Liver (tissue), 9 donors: ENCODE results near the gene TNFAIP8. TPM values are rescaled to one million over a fixed set of nuclear protein-coding genes. Genes with fewer than 3 reads are reported as not detected.

ENCODE experiments used
- DNase-seq: peaks from one replicate; pipeline ENCODE4 v3.0.0-alpha.2; 2017; ENCODE audit warnings: low spot score
- H3K27ac ChIP-seq, 2 donors: one replicate each; pipeline ENCODE4 v1.7.0; 2013; ENCODE audit warnings: inconsistent platforms in 2 of 2, low read length in 2 of 2, control low read depth in 1 of 2, low read depth in 1 of 2, mild to moderate bottlenecking in 1 of 2
- H3K27me3 ChIP-seq, 4 donors: one replicate each; pipeline versions ENCODE4 v1.6.1 to v1.7.0; 2013; ENCODE audit warnings: low read length in 3 of 4, inconsistent platforms in 1 of 4, mild to moderate bottlenecking in 1 of 4, moderate library complexity in 1 of 4; ENCODE audit not compliant: control insufficient read depth in 4 of 4, insufficient read depth in 4 of 4
- H3K36me3 ChIP-seq, 4 donors: one replicate each; pipeline versions ENCODE4 v1.6.1 to v1.7.0; 2013; ENCODE audit warnings: low read length in 3 of 4, mild to moderate bottlenecking in 3 of 4, low read depth in 1 of 4, moderate library complexity in 1 of 4; ENCODE audit not compliant: control insufficient read depth in 4 of 4, insufficient read depth in 3 of 4
- H3K4me1 ChIP-seq, 4 donors: one replicate each; pipeline versions ENCODE4 v1.6.1 to v1.7.0; 2013; ENCODE audit warnings: low read length in 3 of 4, mild to moderate bottlenecking in 3 of 4, moderate library complexity in 1 of 4; ENCODE audit not compliant: control insufficient read depth in 4 of 4, insufficient read depth in 4 of 4
- H3K4me3 ChIP-seq, 3 donors: one replicate each; pipeline versions ENCODE4 v1.6.1 to v1.7.0; 2013; ENCODE audit warnings: low read length in 3 of 3, control low read depth in 1 of 3, low read depth in 1 of 3, mild to moderate bottlenecking in 1 of 3
- H3K9ac ChIP-seq, 2 donors: one replicate each; pipeline ENCODE4 v1.7.0; 2013; ENCODE audit warnings: low read length in 2 of 2, mild to moderate bottlenecking in 2 of 2, moderate library complexity in 2 of 2, control low read depth in 1 of 2, low read depth in 1 of 2
- H3K9me3 ChIP-seq, 4 donors: one replicate each; pipeline versions ENCODE4 v1.6.1 to v1.7.0; 2013; ENCODE audit warnings: low read length in 3 of 4; ENCODE audit not compliant: control insufficient read depth in 4 of 4
- ATF3 ChIP-seq: IDR thresholded peaks from 2 replicates; pipeline ENCODE4 v1.6.1; 2016; ENCODE audit warnings: antibody characterized with exemption
- EGR1 ChIP-seq, 2 donors: IDR thresholded peaks; 2 replicates each; pipeline ENCODE4 v1.6.1; 2016 to 2018; ENCODE audit warnings: antibody characterized with exemption in 2 of 2, low read depth in 2 of 2
- FOXA1 ChIP-seq: IDR thresholded peaks from 2 replicates; pipeline ENCODE4 v1.6.1; 2016; ENCODE audit warnings: antibody characterized with exemption
- FOXA2 ChIP-seq: IDR thresholded peaks from 2 replicates; pipeline ENCODE4 v1.6.1; 2016; ENCODE audit warnings: antibody characterized with exemption
- GABPA ChIP-seq, 2 donors: IDR thresholded peaks in 1 of 2; conservative IDR thresholded peaks in 1 of 2; 2 replicates each; pipeline ENCODE4 v1.6.1; 2016; ENCODE audit warnings: antibody characterized with exemption in 2 of 2, mild to moderate bottlenecking in 1 of 2, moderate library complexity in 1 of 2
- HNF4A ChIP-seq, 2 donors: conservative IDR thresholded peaks; 2 replicates each; pipeline ENCODE4 v1.6.1; 2016; ENCODE audit warnings: antibody characterized with exemption in 2 of 2, mild to moderate bottlenecking in 2 of 2
- HNF4G ChIP-seq: IDR thresholded peaks from 2 replicates; pipeline ENCODE4 v1.6.1; 2016; ENCODE audit warnings: antibody characterized with exemption
- JUND ChIP-seq, 2 donors: IDR thresholded peaks; 2 replicates each; pipeline ENCODE4 v1.6.1; 2016; ENCODE audit warnings: antibody characterized with exemption in 2 of 2
- MAX ChIP-seq: IDR thresholded peaks from 2 replicates; pipeline ENCODE4 v1.6.1; 2016; ENCODE audit warnings: antibody characterized with exemption
- NR2F2 ChIP-seq: IDR thresholded peaks from 2 replicates; pipeline ENCODE4 v1.6.1; 2016; ENCODE audit warnings: antibody characterized with exemption
- REST ChIP-seq: IDR thresholded peaks from 2 replicates; pipeline ENCODE4 v1.6.1; 2016; ENCODE audit warnings: antibody characterized with exemption, mild to moderate bottlenecking
- RXRA ChIP-seq, 2 donors: IDR thresholded peaks; 2 replicates each; pipeline ENCODE4 v1.6.1; 2017 to 2018; ENCODE audit warnings: antibody characterized with exemption in 2 of 2, mild to moderate bottlenecking in 1 of 2
- SP1 ChIP-seq: IDR thresholded peaks from 2 replicates; pipeline ENCODE4 v1.6.1; 2018; ENCODE audit warnings: antibody characterized with exemption, mild to moderate bottlenecking
- TAF1 ChIP-seq: conservative IDR thresholded peaks from 2 replicates; pipeline ENCODE4 v1.6.1; 2016; ENCODE audit warnings: antibody characterized with exemption, mild to moderate bottlenecking
- YY1 ChIP-seq: IDR thresholded peaks from 2 replicates; pipeline ENCODE4 v1.6.1; 2016; ENCODE audit warnings: antibody characterized with exemption, mild to moderate bottlenecking
- WGBS: extraction: QIAGEN DNeasy Blood & Tissue Kit; methylation state at CpG from one replicate; pipeline ENCODE4 v1.1.7; 2013; 5-methylcytosine and 5-hydroxymethylcytosine counted together
- polyA plus RNA-seq, 2 donors: library from polyadenylated mRNA; stranded (reverse) in 1 of 2; unstranded in 1 of 2; fragments of 200-250 nt in 1 of 2; fragments of >200 nt in 1 of 2; fragmentation: Nextera tagmentation in 1 of 2; extraction: Ambion mirVana in 1 of 2; gene quantifications; one replicate each; pipeline versions ENCODE4 v1.2.1 to v1.2.3, GENCODE V29; 2013 to 2015
- total RNA-seq, 2 donors: library from RNA; depleted of rRNA; stranded (reverse); fragments of >200 nt; gene quantifications; one replicate each; pipeline ENCODE4 v1.2.3, GENCODE V29; 2014
- TF ChIP-seq, protein P1 (sequence below): fragments of 150-350 bp; IDR thresholded peaks from 2 replicates; pipeline ENCODE4 v1.5.1; 2017; ENCODE audit warnings: improper control_type of control experiment, low read depth, low read length; ENCODE audit not compliant: missing input control
- TF ChIP-seq, protein P2 (sequence below): IDR thresholded peaks from 2 replicates; pipeline ENCODE4 v1.6.1; 2016; ENCODE audit warnings: antibody characterized with exemption
- donor health status: healthy.
- donor health status: healthy.
- donor health status: healthy.
- donor health status: healthy.
- donor health status: healthy.

Gene TNFAIP8
- total and polyA plus RNA-seq, 4 donors, result 2.6 to 28.6 (median 4.4) TPM

- H3K9ac ChIP-seq, result no peak overlapping the region
- no peaks in the 10 kb centered on the region for H3K36me3 ChIP-seq
- no peaks in the 10 kb centered on the region for H3K27me3 ChIP-seq
- WGBS, result 94% methylated on average over 4 of the region's 4 CpGs
- TF ChIP-seq MAX (no peak), ATF3 (no peak), YY1 (no peak), HNF4G (no peak), RXRA (IDR thresholded peaks at IDR 0.05) (no peak), JUND (IDR thresholded peaks at IDR 0.05) (no peak), NR2F2 (no peak), REST (no peak), FOXA1 (no peak), TAF1 (no peak), HNF4A (conservative IDR thresholded peaks at IDR 0.05) (no peak), FOXA2 (no peak), SP1 (no peak), EGR1 (IDR thresholded peaks at IDR 0.05; ENCODE audit: low read depth in 2 of 2) (no peak)
- TF ChIP-seq, protein P1, sequence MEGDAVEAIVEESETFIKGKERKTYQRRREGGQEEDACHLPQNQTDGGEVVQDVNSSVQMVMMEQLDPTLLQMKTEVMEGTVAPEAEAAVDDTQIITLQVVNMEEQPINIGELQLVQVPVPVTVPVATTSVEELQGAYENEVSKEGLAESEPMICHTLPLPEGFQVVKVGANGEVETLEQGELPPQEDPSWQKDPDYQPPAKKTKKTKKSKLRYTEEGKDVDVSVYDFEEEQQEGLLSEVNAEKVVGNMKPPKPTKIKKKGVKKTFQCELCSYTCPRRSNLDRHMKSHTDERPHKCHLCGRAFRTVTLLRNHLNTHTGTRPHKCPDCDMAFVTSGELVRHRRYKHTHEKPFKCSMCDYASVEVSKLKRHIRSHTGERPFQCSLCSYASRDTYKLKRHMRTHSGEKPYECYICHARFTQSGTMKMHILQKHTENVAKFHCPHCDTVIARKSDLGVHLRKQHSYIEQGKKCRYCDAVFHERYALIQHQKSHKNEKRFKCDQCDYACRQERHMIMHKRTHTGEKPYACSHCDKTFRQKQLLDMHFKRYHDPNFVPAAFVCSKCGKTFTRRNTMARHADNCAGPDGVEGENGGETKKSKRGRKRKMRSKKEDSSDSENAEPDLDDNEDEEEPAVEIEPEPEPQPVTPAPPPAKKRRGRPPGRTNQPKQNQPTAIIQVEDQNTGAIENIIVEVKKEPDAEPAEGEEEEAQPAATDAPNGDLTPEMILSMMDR, result no peak
- TF ChIP-seq, protein P2, sequence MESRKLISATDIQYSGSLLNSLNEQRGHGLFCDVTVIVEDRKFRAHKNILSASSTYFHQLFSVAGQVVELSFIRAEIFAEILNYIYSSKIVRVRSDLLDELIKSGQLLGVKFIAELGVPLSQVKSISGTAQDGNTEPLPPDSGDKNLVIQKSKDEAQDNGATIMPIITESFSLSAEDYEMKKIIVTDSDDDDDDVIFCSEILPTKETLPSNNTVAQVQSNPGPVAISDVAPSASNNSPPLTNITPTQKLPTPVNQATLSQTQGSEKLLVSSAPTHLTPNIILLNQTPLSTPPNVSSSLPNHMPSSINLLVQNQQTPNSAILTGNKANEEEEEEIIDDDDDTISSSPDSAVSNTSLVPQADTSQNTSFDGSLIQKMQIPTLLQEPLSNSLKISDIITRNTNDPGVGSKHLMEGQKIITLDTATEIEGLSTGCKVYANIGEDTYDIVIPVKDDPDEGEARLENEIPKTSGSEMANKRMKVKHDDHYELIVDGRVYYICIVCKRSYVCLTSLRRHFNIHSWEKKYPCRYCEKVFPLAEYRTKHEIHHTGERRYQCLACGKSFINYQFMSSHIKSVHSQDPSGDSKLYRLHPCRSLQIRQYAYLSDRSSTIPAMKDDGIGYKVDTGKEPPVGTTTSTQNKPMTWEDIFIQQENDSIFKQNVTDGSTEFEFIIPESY, result no peak
- no peaks in the 10 kb centered on the region for H3K4me1 ChIP-seq
- DNase-seq, result no peak
- H3K27ac ChIP-seq, result no peak overlapping the region
- H3K9me3 ChIP-seq, result no peaks in the 10 kb centered on the region
- H3K4me3 ChIP-seq, result no peak overlapping the region
Observed at GRCh38 chr5:119373449-119373858, 17.6 kb downstream of the TNFAIP8 start.

- Histone ChIP-seq H3K36me3 (no peaks in the 10 kb centered on the region), H3K27me3 (no peaks in the 10 kb centered on the region), H3K9me3 (no peaks in the 10 kb centered on the region), H3K4me1 (no peaks in the 10 kb centered on the region), H3K4me3 (no peak overlapping the region), H3K27ac (no peak overlapping the region), H3K9ac (no peak overlapping the region)
- WGBS, result 92% methylated on average over 2 of the region's 2 CpGs
- DNase-seq, result no peak
- TF ChIP-seq SP1, result no peak
- TF ChIP-seq GABPA (IDR thresholded peaks at IDR 0.05 in 1 of 2, conservative IDR thresholded peaks at IDR 0.05 in 1 of 2), result no peak
- no peak for TF ChIP-seq ATF3
- no peak for TF ChIP-seq MAX
Observed at GRCh38 chr5:119374901-119375300, 19.1 kb downstream of the TNFAIP8 start.
